Measurements from ENCODE around the gene CCDC177. TPM values are rescaled to one million over a fixed set of nuclear protein-coding genes. Genes with fewer than 3 reads are reported as not detected.

The CCDC177 gene
- total and polyA plus RNA-seq, 2 donors (not counting 1 experiment from before 2014, with no cell fraction given): not detected

GRCh38 chr14:69569859-69570258 is 4.8 kb downstream of the CCDC177 start:
- Histone ChIP-seq H3K9ac (ENCODE audit: insufficient read depth, low read length) (no peak overlapping the region), H3K79me2 (ENCODE audit: control insufficient read depth, insufficient read depth, low read length) (no peaks in the 10 kb centered on the region), H3K4me2 (ENCODE audit: extremely low read depth, insufficient read depth, low read length) (no peak overlapping the region), H2AFZ (ENCODE audit: low read length) (no peak overlapping the region), H3K27ac (ENCODE audit: insufficient read depth, low read length) (no peak overlapping the region), H3K9me3 (ENCODE audit: control insufficient read depth, insufficient read depth, low read depth, low read length) (no peaks in the 10 kb centered on the region), H3K36me3 (ENCODE audit: control insufficient read depth, insufficient read depth, low read length) (no peaks in the 10 kb centered on the region), H3K27me3 (ENCODE audit: control insufficient read depth, insufficient read depth, low read length) (peaks cover 47% of the 10 kb centered on the region), H3K4me1 (ENCODE audit: control insufficient read depth, extremely low read depth, insufficient read depth, low read length) (no peaks in the 10 kb centered on the region), H4K20me1 (ENCODE audit: control insufficient read depth, extremely low read depth, insufficient read depth, low read length) (no peaks in the 10 kb centered on the region), H3K4me3 (replicated peaks in 1 of 4; ENCODE audit: control extremely low read depth in 1 of 4, insufficient read depth in 1 of 4, low read depth in 3 of 4, low read length in 4 of 4) (no peak overlapping the region)
- DNase-seq (ENCODE audit: low read depth in 2 of 2): no peak
- TF ChIP-seq CTCF (conservative IDR thresholded peaks at IDR 0.05 in 1 of 2, IDR thresholded peaks at IDR 0.05 in 1 of 2; ENCODE audit: low read depth in 1 of 2, low read length in 2 of 2): no peak
- no peak for TF ChIP-seq EZH2 (IDR thresholded peaks at IDR 0.05; ENCODE audit: low read length, missing control alignments)

GRCh38 chr14:69567563-69567962 is 7.1 kb downstream of the CCDC177 start:
- H2AFZ ChIP-seq (ENCODE audit: low read length): no peak overlapping the region
- no peak for DNase-seq (ENCODE audit: low read depth in 2 of 2)
- peaks cover 34% of the 10 kb centered on the region for H3K27me3 ChIP-seq (ENCODE audit: control insufficient read depth, insufficient read depth, low read length)
- H3K4me2 ChIP-seq (ENCODE audit: extremely low read depth, insufficient read depth, low read length): no peak overlapping the region
- no peaks in the 10 kb centered on the region for H3K36me3 ChIP-seq (ENCODE audit: control insufficient read depth, insufficient read depth, low read length)
- H3K27ac ChIP-seq (ENCODE audit: insufficient read depth, low read length): no peak overlapping the region
- TF ChIP-seq EZH2 (IDR thresholded peaks at IDR 0.05; ENCODE audit: low read length, missing control alignments): no peak
- TF ChIP-seq CTCF (conservative IDR thresholded peaks at IDR 0.05 in 1 of 2, IDR thresholded peaks at IDR 0.05 in 1 of 2; ENCODE audit: low read depth in 1 of 2, low read length in 2 of 2): no peak
- no peaks in the 10 kb centered on the region for H3K79me2 ChIP-seq (ENCODE audit: control insufficient read depth, insufficient read depth, low read length)
- H3K9me3 ChIP-seq (ENCODE audit: control insufficient read depth, insufficient read depth, low read depth, low read length): no peaks in the 10 kb centered on the region
- H4K20me1 ChIP-seq (ENCODE audit: control insufficient read depth, extremely low read depth, insufficient read depth, low read length): no peaks in the 10 kb centered on the region
- no peaks in the 10 kb centered on the region for H3K4me1 ChIP-seq (ENCODE audit: control insufficient read depth, extremely low read depth, insufficient read depth, low read length)
- no peak overlapping the region for H3K4me3 ChIP-seq (replicated peaks in 1 of 4; ENCODE audit: control extremely low read depth in 1 of 4, insufficient read depth in 1 of 4, low read depth in 3 of 4, low read length in 4 of 4)
- no peak overlapping the region for H3K9ac ChIP-seq (ENCODE audit: insufficient read depth, low read length)

- Histone ChIP-seq H2AFZ (ENCODE audit: low read length) (no peak overlapping the region), H3K79me2 (ENCODE audit: control insufficient read depth, insufficient read depth, low read length) (no peaks in the 10 kb centered on the region), H3K9me3 (ENCODE audit: control insufficient read depth, insufficient read depth, low read depth, low read length) (no peaks in the 10 kb centered on the region), H4K20me1 (ENCODE audit: control insufficient read depth, extremely low read depth, insufficient read depth, low read length) (no peaks in the 10 kb centered on the region), H3K9ac (ENCODE audit: insufficient read depth, low read length) (no peak overlapping the region), H3K4me1 (ENCODE audit: control insufficient read depth, extremely low read depth, insufficient read depth, low read length) (no peaks in the 10 kb centered on the region), H3K4me3 (replicated peaks in 1 of 4; ENCODE audit: control extremely low read depth in 1 of 4, insufficient read depth in 1 of 4, low read depth in 3 of 4, low read length in 4 of 4) (no peak overlapping the region), H3K4me2 (ENCODE audit: extremely low read depth, insufficient read depth, low read length) (no peak overlapping the region), H3K27ac (ENCODE audit: insufficient read depth, low read length) (no peak overlapping the region), H3K36me3 (ENCODE audit: control insufficient read depth, insufficient read depth, low read length) (no peaks in the 10 kb centered on the region), H3K27me3 (ENCODE audit: control insufficient read depth, insufficient read depth, low read length) (peaks cover 29% of the 10 kb centered on the region)
- no peak for TF ChIP-seq CTCF (conservative IDR thresholded peaks at IDR 0.05 in 1 of 2, IDR thresholded peaks at IDR 0.05 in 1 of 2; ENCODE audit: low read depth in 1 of 2, low read length in 2 of 2)
- no peak for TF ChIP-seq EZH2 (IDR thresholded peaks at IDR 0.05; ENCODE audit: low read length, missing control alignments)
- DNase-seq (ENCODE audit: low read depth in 2 of 2): no peak
Measured at GRCh38 chr14:69561893-69562292, 12.8 kb downstream of the CCDC177 start.

All from fibroblast of lung (primary cell).